Endothelial cell of umbilical vein (primary cell): ENCODE data around the gene GAS7. TPM values are rescaled to one million over a fixed set of nuclear protein-coding genes. Genes with fewer than 3 reads are reported as not detected.

Experiments used
- BruUV-seq: library from RNA; stranded (reverse); fragments of 400-500 nt; replicated peaks from 2 replicates; lab custom pipeline; 2021; lab: Mats Ljungman, UMichigan
- CTCF ChIA-PET: fragments of 300-600, 350-600 bp; sonication (Branson Sonifier 250); formaldehyde crosslinking; loops from one replicate; lab custom pipeline; 2021; ENCODE audit warnings: antibody characterized with exemption, inconsistent platforms; lab: Charles Lee
- POLR2A ChIA-PET: fragments of 300-600, 350-600 bp; sonication (Branson Sonifier 250); formaldehyde crosslinking; loops from one replicate; lab custom pipeline; 2021; ENCODE audit warnings: antibody characterized with exemption, inconsistent platforms; lab: Charles Lee
- DNase-seq: peaks from one replicate; pipeline ENCODE4 v3.0.0-alpha.2; 2011; ENCODE audit warnings: low read depth, low spot score
- FAIRE-seq: peaks from 2 replicates; lab custom pipeline; 2011; peaks lifted over from hg19 to GRCh38; lab: Jason Lieb, UNC
- H2AFZ ChIP-seq: 2 replicates; pipeline ENCODE4 v1.6.0; 2012; ENCODE audit warnings: low read depth, low read length, control low read depth, inconsistent platforms
- H3K27ac ChIP-seq: 2 replicates; pipeline ENCODE4 v1.5.1; 2011; ENCODE audit warnings: low read depth, mild to moderate bottlenecking, control low read depth, low read length, moderate library complexity; ENCODE audit not compliant: insufficient read depth
- H3K27me3 ChIP-seq, 2 experiments: 2 replicates each; pipeline versions ENCODE4 v1.6.0 to v1.6.1; 2011; ENCODE audit warnings: low read length in 2 of 2, mixed read lengths in 1 of 2; ENCODE audit not compliant: control insufficient read depth in 2 of 2, insufficient read depth in 2 of 2
- H3K36me3 ChIP-seq, 2 experiments: 2 replicates in 1 of 2; 3 replicates in 1 of 2; pipeline ENCODE4 v1.5.1; 2011; ENCODE audit warnings: low read length in 2 of 2, mild to moderate bottlenecking in 1 of 2, moderate library complexity in 1 of 2; ENCODE audit not compliant: control insufficient read depth in 2 of 2, insufficient read depth in 2 of 2; ENCODE audit errors: extremely low read depth in 1 of 2
- H3K4me1 ChIP-seq: 3 replicates; pipeline ENCODE4 v1.5.1; 2011; ENCODE audit warnings: mild to moderate bottlenecking, low read length; ENCODE audit not compliant: control insufficient read depth, insufficient read depth; ENCODE audit errors: extremely low read depth
- H3K4me2 ChIP-seq: 2 replicates; pipeline ENCODE4 v1.6.1; 2011; ENCODE audit warnings: low read length, control low read depth, mixed read lengths; ENCODE audit not compliant: insufficient read depth
- H3K4me3 ChIP-seq, 3 experiments: fragments of 200-600 bp in 1 of 3; sonication (generic), shearing (Covaris generic) in 1 of 3; replicated peaks in 1 of 3; 2 replicates each; pipeline ENCODE4 v1.5.1; 2011 to 2016; ENCODE audit warnings: control low read depth in 3 of 3, low read length in 3 of 3, mild to moderate bottlenecking in 2 of 3, inconsistent platforms in 1 of 3, low read depth in 1 of 3, moderate library complexity in 1 of 3; ENCODE audit not compliant: insufficient read depth in 1 of 3
- H3K79me2 ChIP-seq: 2 replicates; pipeline ENCODE4 v1.6.0; 2012; ENCODE audit warnings: low read length, inconsistent platforms; ENCODE audit not compliant: control insufficient read depth, insufficient read depth
- H3K9ac ChIP-seq: replicated peaks from 2 replicates; pipeline ENCODE3; 2011; ENCODE audit warnings: low read length, control low read depth; ENCODE audit not compliant: insufficient read depth; ENCODE audit errors: extremely low read depth
- H3K9me1 ChIP-seq: replicated peaks from 3 replicates; pipeline ENCODE4 v1.6.0; 2011; ENCODE audit warnings: mild to moderate bottlenecking, low read length; ENCODE audit not compliant: control insufficient read depth, insufficient read depth; ENCODE audit errors: extremely low read depth
- H3K9me3 ChIP-seq: replicated peaks from 2 replicates; pipeline ENCODE4 v1.5.1; 2012; ENCODE audit warnings: low read length, inconsistent platforms; ENCODE audit not compliant: control insufficient read depth, insufficient read depth
- H4K20me1 ChIP-seq: replicated peaks from 2 replicates; pipeline ENCODE3; 2011; ENCODE audit warnings: mild to moderate bottlenecking, low read length; ENCODE audit not compliant: control insufficient read depth, insufficient read depth; ENCODE audit errors: extremely low read depth
- CTCF ChIP-seq, 2 donors: IDR thresholded peaks; 1 replicate in 1 of 2; 2 replicates in 1 of 2; pipeline ENCODE4 v1.5.1; 2011; ENCODE audit warnings: low read length in 2 of 2, mild to moderate bottlenecking in 2 of 2, moderate library complexity in 2 of 2, control low read depth in 1 of 2, inconsistent platforms in 1 of 2, low read depth in 1 of 2; ENCODE audit not compliant: insufficient read depth in 1 of 2; ENCODE audit errors: extremely low read depth in 1 of 2
- EZH2 ChIP-seq: IDR thresholded peaks from 2 replicates; pipeline ENCODE4 v1.6.1; 2012; ENCODE audit warnings: borderline replicate concordance, low read depth, mild to moderate bottlenecking, moderate library complexity, low read length, inconsistent platforms; ENCODE audit not compliant: severe bottlenecking
- FOS ChIP-seq: IDR thresholded peaks from 2 replicates; pipeline ENCODE4 v1.6.1; 2011; ENCODE audit warnings: mild to moderate bottlenecking, low read length, moderate library complexity, borderline replicate concordance; ENCODE audit not compliant: insufficient read depth
- GATA2 ChIP-seq: IDR thresholded peaks from 2 replicates; pipeline ENCODE4 v1.7.0; 2011; ENCODE audit warnings: low read depth, mild to moderate bottlenecking, moderate library complexity, mixed read lengths, low read length; ENCODE audit not compliant: insufficient read length, insufficient read depth
- JUN ChIP-seq: IDR thresholded peaks from 2 replicates; pipeline ENCODE4 v1.6.1; 2011; ENCODE audit warnings: borderline replicate concordance, low read depth; ENCODE audit not compliant: insufficient read length, insufficient read depth
- MAX ChIP-seq: IDR thresholded peaks from 2 replicates; pipeline ENCODE4 v1.6.1; 2011; ENCODE audit not compliant: insufficient read depth, insufficient read length
- MYC ChIP-seq: IDR thresholded peaks from one replicate; pipeline ENCODE4 v1.6.1; 2011; ENCODE audit warnings: mild to moderate bottlenecking, low read depth, low read length
- POLR2A ChIP-seq: IDR thresholded peaks from 2 replicates; pipeline ENCODE4 v1.6.1; 2012; ENCODE audit warnings: low read depth, mild to moderate bottlenecking, control low read depth, low read length
- POLR2AphosphoS5 ChIP-seq: IDR thresholded peaks from 2 replicates; pipeline ENCODE4 v1.6.1; 2012; ENCODE audit warnings: low read depth, mild to moderate bottlenecking, control low read depth, low read length, moderate library complexity; ENCODE audit not compliant: insufficient read depth
- dilution Hi-C: fragments of 300-500 bp; cut with MboI; formaldehyde crosslinking; loops from one replicate; pipeline ENCODE4 v1.15.0; 2019; ENCODE audit warnings: low sequenced_read_pairs; ENCODE audit not compliant: extremely low pct_ligation_motif_present
- intact Hi-C: fragments of 100-400 bp; cut with micrococcal nuclease; formaldehyde crosslinking; loops from one replicate; pipeline ENCODE4 v1.10.0; 2022
- polyA plus RNA-seq, 4 experiments: library from polyadenylated mRNA; depleted of rRNA in 3 of 4; stranded (reverse) in 3 of 4; unstranded in 1 of 4; fragments of >200 nt; gene quantifications; 2 replicates each; pipeline versions ENCODE4 v1.2.1 to v1.2.3, GENCODE V29; 2011 to 2012; ENCODE audit warnings: missing spikeins in 1 of 4
- total RNA-seq: library from RNA; stranded (reverse); gene quantifications from 2 replicates; pipeline ENCODE4 v1.2.3, GENCODE V29; 2021

GAS7 gene
- total and polyA plus RNA-seq, 2 donors (not counting 3 experiments of a cell fraction or from before 2014, with no cell fraction given) = not detected

GRCh38 chr17:10183931-10184930 lies 14.2 kb downstream of the GAS7 start:
- no peak overlapping the region for H3K4me3 ChIP-seq
- FAIRE-seq (no peak), DNase-seq (no peak)
- POLR2A ChIA-PET = no interaction called here
- no peak overlapping the region for H3K9ac ChIP-seq
- H4K20me1 ChIP-seq = no peaks in the 10 kb centered on the region
- H3K27ac ChIP-seq = no peak overlapping the region
- intact Hi-C loops = no loop called here
- no peaks in the 10 kb centered on the region for H3K27me3 ChIP-seq
- no peak overlapping the region for H2AFZ ChIP-seq
- no peaks in the 10 kb centered on the region for H3K36me3 ChIP-seq
- TF ChIP-seq EZH2 (no peak), POLR2A (no peak), FOS (no peak), GATA2 (no peak), MAX (no peak), POLR2AphosphoS5 (no peak), JUN (no peak), MYC (no peak), CTCF (IDR thresholded peaks at IDR 0.05; ENCODE audit: extremely low read depth in 1 of 2, insufficient read depth in 1 of 2, low read depth in 1 of 2, low read length in 2 of 2) (no peak)
- no peaks in the 10 kb centered on the region for H3K4me1 ChIP-seq
- no peak overlapping the region for H3K4me2 ChIP-seq
- H3K9me1 ChIP-seq = no peaks in the 10 kb centered on the region
- peaks cover 3% of the 10 kb centered on the region for H3K9me3 ChIP-seq
- dilution Hi-C loops = no loop called here
- H3K79me2 ChIP-seq = no peaks in the 10 kb centered on the region
- CTCF ChIA-PET = no interaction called here
- BruUV-seq = no TSS peak
